ENCODE results near the gene PTCHD1.

The PTCHD1 gene

GRCh38 chrX:23373129-23373804 is 38.6 kb downstream of the PTCHD1 start:
- TF ChIP-seq POLR2A (IDR thresholded peaks at IDR 0.05; ENCODE audit: low read depth, low read length): no peak
- FAIRE-seq (no peak), DNase-seq (ENCODE audit: insufficient read length, low spot score) (no peak)

- FAIRE-seq (no peak), DNase-seq (ENCODE audit: insufficient read length, low spot score) (no peak)
- no peak for TF ChIP-seq POLR2A (IDR thresholded peaks at IDR 0.05; ENCODE audit: low read depth, low read length)
Observed at GRCh38 chrX:23374291-23374690, 39.6 kb downstream of the PTCHD1 start.

- FAIRE-seq: no peak
- no peak for DNase-seq (ENCODE audit: insufficient read length, low spot score)
- TF ChIP-seq POLR2A (IDR thresholded peaks at IDR 0.05; ENCODE audit: low read depth, low read length): no peak
Observed at GRCh38 chrX:23376581-23376980, 41.9 kb downstream of the PTCHD1 start.

- FAIRE-seq (no peak), DNase-seq (ENCODE audit: insufficient read length, low spot score) (no peak)
Observed at GRCh38 chrX:23380581-23380980, 45.9 kb downstream of the PTCHD1 start.

GRCh38 chrX:23381099-23382087 is 46.7 kb downstream of the PTCHD1 start:
- TF ChIP-seq POLR2A (IDR thresholded peaks at IDR 0.05; ENCODE audit: low read depth, low read length): no peak
- DNase-seq (ENCODE audit: insufficient read length, low spot score) (no peak), FAIRE-seq (no peak)

More at GRCh38 chrX:23380581-23380980, 45.9 kb downstream of the PTCHD1 start:
- TF ChIP-seq POLR2A (IDR thresholded peaks at IDR 0.05; ENCODE audit: low read depth, low read length): no peak

- FAIRE-seq (no peak), DNase-seq (ENCODE audit: insufficient read length, low spot score) (no peak)
- TF ChIP-seq POLR2A (IDR thresholded peaks at IDR 0.05; ENCODE audit: low read depth, low read length): no peak
Observed at GRCh38 chrX:23382572-23382971, 47.9 kb downstream of the PTCHD1 start.

GRCh38 chrX:23383411-23383810 is 48.8 kb downstream of the PTCHD1 start:
- no peak for TF ChIP-seq POLR2A (IDR thresholded peaks at IDR 0.05; ENCODE audit: low read depth, low read length)
- DNase-seq (ENCODE audit: insufficient read length, low spot score) (no peak), FAIRE-seq (no peak)

- FAIRE-seq (no peak), DNase-seq (ENCODE audit: insufficient read length, low spot score) (no peak)
Observed at GRCh38 chrX:23385242-23385641, 50.6 kb downstream of the PTCHD1 start.

GRCh38 chrX:23386260-23386659 is 51.6 kb downstream of the PTCHD1 start:
- FAIRE-seq (no peak), DNase-seq (ENCODE audit: insufficient read length, low spot score) (no peak)
- no peak for TF ChIP-seq POLR2A (IDR thresholded peaks at IDR 0.05; ENCODE audit: low read depth, low read length)

More at GRCh38 chrX:23385242-23385641, 50.6 kb downstream of the PTCHD1 start:
- TF ChIP-seq POLR2A (IDR thresholded peaks at IDR 0.05; ENCODE audit: low read depth, low read length): no peak

GRCh38 chrX:23386726-23387125 is 52.1 kb downstream of the PTCHD1 start:
- TF ChIP-seq POLR2A (IDR thresholded peaks at IDR 0.05; ENCODE audit: low read depth, low read length): no peak
- FAIRE-seq (no peak), DNase-seq (ENCODE audit: insufficient read length, low spot score) (no peak)

- TF ChIP-seq POLR2A (IDR thresholded peaks at IDR 0.05; ENCODE audit: low read depth, low read length): no peak
- DNase-seq (ENCODE audit: insufficient read length, low spot score) (no peak), FAIRE-seq (no peak)
Observed at GRCh38 chrX:23387550-23388184, 53.0 kb downstream of the PTCHD1 start.

- no peak for TF ChIP-seq POLR2A (IDR thresholded peaks at IDR 0.05; ENCODE audit: low read depth, low read length)
- DNase-seq (ENCODE audit: insufficient read length, low spot score): no peak
- FAIRE-seq: no peak
Observed at GRCh38 chrX:23389196-23389792, 54.6 kb downstream of the PTCHD1 start.

- TF ChIP-seq POLR2A (IDR thresholded peaks at IDR 0.05; ENCODE audit: low read depth, low read length): no peak
- DNase-seq (ENCODE audit: insufficient read length, low spot score): no peak
- no peak for FAIRE-seq
Observed at GRCh38 chrX:23390979-23391378, 56.3 kb downstream of the PTCHD1 start.

- no peak for TF ChIP-seq POLR2A (IDR thresholded peaks at IDR 0.05; ENCODE audit: low read depth, low read length)
- DNase-seq (ENCODE audit: insufficient read length, low spot score): no peak
- no peak for FAIRE-seq
Observed at GRCh38 chrX:23392195-23392594, 57.5 kb downstream of the PTCHD1 start.
